ENCODE data around the gene OR13C2. TPM values are rescaled to one million over a fixed set of nuclear protein-coding genes. Genes with fewer than 3 reads are reported as not detected.

OR13C2 gene
- total RNA-seq, 1 donor: 0.81 TPM

DNA sequence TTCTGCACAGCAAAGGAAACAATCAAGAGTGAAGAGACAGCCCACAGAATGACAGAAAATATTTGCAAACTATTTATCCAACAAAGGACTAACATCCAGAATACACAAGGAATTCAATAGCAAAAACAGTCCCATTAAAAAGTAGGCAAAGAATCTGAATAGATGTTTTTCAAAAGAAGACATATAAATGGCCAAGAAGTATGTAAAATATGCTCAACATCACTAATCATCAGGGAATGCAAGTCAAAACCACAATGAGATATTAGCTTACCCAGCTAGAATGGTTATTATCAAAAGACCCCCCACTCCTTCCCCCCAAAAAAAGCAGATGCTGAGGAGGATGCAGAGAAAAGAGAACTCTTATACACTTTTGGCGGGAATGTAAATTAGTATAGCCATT lies 49.9 kb downstream of the OR13C2 start:
- DNase-seq (ENCODE audit: low read depth in 2 of 3, low spot score in 2 of 3): no peak

Other genes with a start within 250 kb of the OR13C2 start
- not detected for gene OR13F1, start 101.4 kb downstream of the OR13C2 start, total RNA-seq
- 0.27 TPM for gene OR13C4, start 78.4 kb downstream of the OR13C2 start, total RNA-seq
- 0.54 TPM for gene OR13C3, start 68.8 kb downstream of the OR13C2 start, total RNA-seq
- not detected for gene OR13C8, start 36.5 kb downstream of the OR13C2 start, total RNA-seq
- gene OR13C5, start 6.2 kb downstream of the OR13C2 start, total RNA-seq: 0.27 TPM
- 0.54 TPM for gene OR13C9, start 12.6 kb upstream of the OR13C2 start, total RNA-seq
- gene OR13D1, start 88.9 kb upstream of the OR13C2 start, total RNA-seq: not detected
- gene NIPSNAP3A, start 142.1 kb upstream of the OR13C2 start, total RNA-seq: 38.8 TPM
- gene NIPSNAP3B, start 158.5 kb upstream of the OR13C2 start, total RNA-seq: 3.5 TPM